Smooth muscle cell (in vitro differentiated cells): Measurements from ENCODE around the gene PCSK6. TPM values are rescaled to one million over a fixed set of nuclear protein-coding genes. Genes with fewer than 3 reads are reported as not detected.

ENCODE experiments used
- DNase-seq: peaks from one replicate; lab custom pipeline; 2025; ENCODE audit not compliant: unreplicated experiment; lab: John Stamatoyannopoulos, UW
- H2AFZ ChIP-seq: fragments of 200-600 bp; sonication (generic); 2 replicates; pipeline ENCODE4 v1.6.0; 2016; ENCODE audit warnings: antibody characterized with exemption, low read depth, mild to moderate bottlenecking
- H3F3A ChIP-seq: fragments of 200-600 bp; sonication (generic); 2 replicates; pipeline ENCODE4 v1.6.0; 2017; ENCODE audit warnings: antibody characterized with exemption, low read depth
- H3K27ac ChIP-seq: fragments of 200-600 bp; sonication (generic); 2 replicates; pipeline ENCODE4 v1.5.1; 2016; ENCODE audit warnings: low read depth, mild to moderate bottlenecking
- H3K27me3 ChIP-seq: fragments of 200-600 bp; sonication (generic); 2 replicates; pipeline ENCODE4 v1.6.1; 2016; ENCODE audit warnings: low read depth, mild to moderate bottlenecking
- H3K36me3 ChIP-seq: fragments of 200-600 bp; sonication (generic); 2 replicates; pipeline ENCODE4 v1.5.1; 2016; ENCODE audit warnings: low read depth
- H3K4me1 ChIP-seq: fragments of 200-600 bp; sonication (generic); 2 replicates; pipeline ENCODE4 v1.5.1; 2016; ENCODE audit warnings: low read depth
- H3K4me2 ChIP-seq: fragments of 200-600 bp; sonication (generic); 2 replicates; pipeline ENCODE4 v1.6.0; 2016; ENCODE audit warnings: mild to moderate bottlenecking
- H3K4me3 ChIP-seq: fragments of 200-600 bp; sonication (generic); 2 replicates; pipeline ENCODE4 v1.5.1; 2016; ENCODE audit warnings: mild to moderate bottlenecking
- H3K79me2 ChIP-seq: fragments of 200-600 bp; sonication (generic); 2 replicates; pipeline ENCODE4 v1.6.0; 2016; ENCODE audit warnings: low read depth, mild to moderate bottlenecking
- H3K9ac ChIP-seq: fragments of 200-600 bp; sonication (generic); 2 replicates; pipeline ENCODE4 v1.6.0; 2016; ENCODE audit warnings: low read depth
- H3K9me3 ChIP-seq: fragments of 200-600 bp; sonication (generic); replicated peaks from 2 replicates; pipeline ENCODE4 v1.5.1; 2016; ENCODE audit warnings: low read depth
- H4K20me1 ChIP-seq: fragments of 200-600 bp; sonication (generic); 2 replicates; pipeline ENCODE4 v1.6.0; 2016; ENCODE audit warnings: low read depth
- CTCF ChIP-seq: fragments of 200-600 bp; sonication (generic); IDR thresholded peaks from 2 replicates; pipeline ENCODE4 v1.5.1; 2017; ENCODE audit warnings: borderline replicate concordance, mild to moderate bottlenecking, antibody characterized with exemption; ENCODE audit not compliant: insufficient read depth, poor library complexity, severe bottlenecking
- WGBS: methylation state at CpG from one replicate; pipeline ENCODE4 v1.1.7; 2016; ENCODE audit warnings: low lambda C conversion rate; 5-methylcytosine and 5-hydroxymethylcytosine counted together
- polyA plus RNA-seq: library from polyadenylated mRNA; unstranded; fragments of >200 nt; fragmentation: Nextera tagmentation; extraction: Ambion mirVana; gene quantifications from 2 replicates; pipeline ENCODE4 v1.2.1, GENCODE V29; 2016
- total RNA-seq: library from RNA; depleted of rRNA; stranded (reverse); fragments of >200 nt; gene quantifications from 2 replicates; pipeline ENCODE4 v1.2.3, GENCODE V29; 2014

The PCSK6 gene
- total and polyA plus RNA-seq, 2 experiments from 2014 or later = 17.5 TPM

- H2AFZ ChIP-seq = no peak overlapping the region
- H3K4me2 ChIP-seq = no peak overlapping the region
- no peaks in the 10 kb centered on the region for H3K9me3 ChIP-seq
- no peak overlapping the region for H3K27ac ChIP-seq
- DNase-seq = no peak
- peaks cover 24% of the 10 kb centered on the region for H3K79me2 ChIP-seq
- H3F3A ChIP-seq = peaks cover under 1% of the 10 kb centered on the region
- no peak overlapping the region for H3K9ac ChIP-seq
- peaks cover 33% of the 10 kb centered on the region for H3K36me3 ChIP-seq
- H3K27me3 ChIP-seq = no peaks in the 10 kb centered on the region
- 97% methylated on average over 6 of the region's 6 CpGs for WGBS
- peaks cover 33% of the 10 kb centered on the region for H4K20me1 ChIP-seq
- H3K4me1 ChIP-seq = no peaks in the 10 kb centered on the region
- TF ChIP-seq CTCF = no peak
- H3K4me3 ChIP-seq = no peak overlapping the region
These were observed 205.6 kb downstream of the PCSK6 start for GRCh38 chr15:101283931-101284330.

GRCh38 chr15:101280007-101280406, 209.5 kb downstream of the PCSK6 start:
- Histone ChIP-seq H2AFZ (no peak overlapping the region), H3K79me2 (peaks cover 21% of the 10 kb centered on the region), H3K4me3 (no peak overlapping the region), H3K27ac (no peak overlapping the region), H3K4me1 (peaks cover 5% of the 10 kb centered on the region), H3F3A (peaks cover 10% of the 10 kb centered on the region), H3K9me3 (no peaks in the 10 kb centered on the region), H3K9ac (no peak overlapping the region), H4K20me1 (peaks cover 20% of the 10 kb centered on the region), H3K27me3 (no peaks in the 10 kb centered on the region), H3K36me3 (peaks cover 11% of the 10 kb centered on the region), H3K4me2 (no peak overlapping the region)
- TF ChIP-seq CTCF = no peak
- DNase-seq = no peak
- WGBS = 92% methylated on average over 2 of the region's 2 CpGs

GRCh38 chr15:101277943-101278564, 211.5 kb downstream of the PCSK6 start:
- no peak for DNase-seq
- Histone ChIP-seq H3K4me1 (peaks cover 5% of the 10 kb centered on the region), H3K27ac (no peak overlapping the region), H2AFZ (peak overlapping the region; percentile 47), H3K27me3 (no peaks in the 10 kb centered on the region), H3K4me2 (peak overlapping the region; percentile 98), H3K9me3 (no peaks in the 10 kb centered on the region), H3K4me3 (peak overlapping the region; percentile 98), H3K79me2 (peaks cover 26% of the 10 kb centered on the region), H3K36me3 (peaks cover 22% of the 10 kb centered on the region), H3F3A (peaks cover 16% of the 10 kb centered on the region), H4K20me1 (peaks cover 35% of the 10 kb centered on the region), H3K9ac (no peak overlapping the region)
- no peak for TF ChIP-seq CTCF
- WGBS = 82% methylated on average over 12 of the region's 12 CpGs
